ENCODE data around the gene PSKH1.

DNA sequence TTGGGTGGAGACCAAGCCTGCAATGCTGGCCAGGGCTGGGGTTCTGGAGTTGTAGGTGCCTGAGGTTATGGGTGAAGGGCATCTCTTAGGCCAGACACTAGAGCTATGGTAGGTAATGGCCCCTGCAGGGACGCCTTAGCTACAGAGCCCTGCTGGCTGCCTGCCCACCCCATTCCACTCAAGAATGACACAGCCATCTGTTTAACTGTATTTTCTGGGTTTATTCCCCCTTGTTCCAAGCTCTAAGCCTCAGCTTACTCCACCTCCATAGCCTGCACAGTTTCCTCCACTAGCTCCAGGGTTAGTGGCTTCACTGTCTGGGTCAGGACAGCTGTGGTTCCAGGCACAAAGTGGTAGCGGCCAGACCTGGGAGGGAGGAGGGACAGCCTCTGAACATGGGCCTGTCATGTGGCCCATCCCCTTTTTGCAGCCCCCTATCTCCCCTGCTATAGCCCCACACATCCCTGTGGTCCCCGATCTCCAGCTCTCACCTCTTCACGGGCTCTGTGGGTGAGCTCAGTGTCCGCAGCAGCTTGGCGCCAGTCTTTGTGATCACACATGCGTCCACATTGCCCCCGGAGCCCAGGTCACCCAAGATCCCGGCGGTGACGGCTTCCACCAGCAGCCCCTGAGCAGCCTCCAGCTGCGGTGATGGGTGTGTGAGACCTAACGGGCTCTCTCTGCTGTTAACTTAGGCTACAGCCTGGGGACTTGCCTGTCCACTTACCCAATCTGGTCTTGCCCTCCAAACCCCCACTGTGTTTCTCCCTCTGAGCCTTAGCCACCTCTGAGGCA, 41.4 kb downstream of the PSKH1 start:
- TF ChIP-seq EZH2 (IDR thresholded peaks at IDR 0.05; ENCODE audit: insufficient read depth, poor library complexity, severe bottlenecking): no peak
- TF ChIP-seq EZH2phosphoT487 (IDR thresholded peaks at IDR 0.05; ENCODE audit: insufficient read depth, low read depth): no peak
